Breast epithelium (tissue), 3 donors: ENCODE results near the gene OR10G7.

Experiments used
- POLR2A ChIP-seq: fragments of 450-650 bp; IDR thresholded peaks from one replicate; pipeline ENCODE4 v1.6.1; 2016; ENCODE audit warnings: antibody characterized with exemption, mild to moderate bottlenecking, moderate library complexity
- POLR2AphosphoS5 ChIP-seq, 3 donors: sonication (generic); formaldehyde crosslinking; IDR thresholded peaks; one replicate each; pipeline ENCODE4 v1.6.1; 2017; ENCODE audit warnings: antibody characterized with exemption in 3 of 3
- TF ChIP-seq, protein P1 (sequence below), 3 donors: fragments of 450-650 bp; IDR thresholded peaks; one replicate each; pipeline ENCODE4 v1.5.1; 2016 to 2017; ENCODE audit warnings: antibody characterized with exemption in 3 of 3, mild to moderate bottlenecking in 3 of 3, moderate library complexity in 3 of 3

DNA sequence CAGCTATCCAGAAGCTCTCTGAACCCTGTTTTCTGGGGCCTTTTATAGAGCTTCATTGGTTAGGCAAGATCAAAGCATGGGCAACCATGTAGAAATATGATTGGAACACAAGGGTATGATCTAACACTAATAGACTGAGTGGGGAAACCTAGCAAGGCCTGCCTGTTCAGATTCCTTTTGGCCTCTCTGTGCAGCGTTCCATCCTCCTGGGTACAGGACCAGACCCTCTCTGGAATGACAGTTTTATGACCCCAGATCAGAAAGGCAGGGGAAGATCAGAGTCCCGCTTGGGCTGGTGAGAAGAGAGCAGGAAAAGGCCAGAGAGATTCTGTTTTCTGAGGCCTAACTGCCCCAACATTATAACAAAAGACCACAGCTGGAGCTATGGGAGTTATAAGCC lies 37.5 kb upstream of the OR10G7 start:
- no peak for TF ChIP-seq POLR2A
- TF ChIP-seq, protein P1, sequence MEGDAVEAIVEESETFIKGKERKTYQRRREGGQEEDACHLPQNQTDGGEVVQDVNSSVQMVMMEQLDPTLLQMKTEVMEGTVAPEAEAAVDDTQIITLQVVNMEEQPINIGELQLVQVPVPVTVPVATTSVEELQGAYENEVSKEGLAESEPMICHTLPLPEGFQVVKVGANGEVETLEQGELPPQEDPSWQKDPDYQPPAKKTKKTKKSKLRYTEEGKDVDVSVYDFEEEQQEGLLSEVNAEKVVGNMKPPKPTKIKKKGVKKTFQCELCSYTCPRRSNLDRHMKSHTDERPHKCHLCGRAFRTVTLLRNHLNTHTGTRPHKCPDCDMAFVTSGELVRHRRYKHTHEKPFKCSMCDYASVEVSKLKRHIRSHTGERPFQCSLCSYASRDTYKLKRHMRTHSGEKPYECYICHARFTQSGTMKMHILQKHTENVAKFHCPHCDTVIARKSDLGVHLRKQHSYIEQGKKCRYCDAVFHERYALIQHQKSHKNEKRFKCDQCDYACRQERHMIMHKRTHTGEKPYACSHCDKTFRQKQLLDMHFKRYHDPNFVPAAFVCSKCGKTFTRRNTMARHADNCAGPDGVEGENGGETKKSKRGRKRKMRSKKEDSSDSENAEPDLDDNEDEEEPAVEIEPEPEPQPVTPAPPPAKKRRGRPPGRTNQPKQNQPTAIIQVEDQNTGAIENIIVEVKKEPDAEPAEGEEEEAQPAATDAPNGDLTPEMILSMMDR (IDR thresholded peaks at IDR 0.05), result no peak
- TF ChIP-seq POLR2AphosphoS5 (IDR thresholded peaks at IDR 0.05), result no peak
